GM12874 (cell line): ENCODE data around the gene EML5.

Experiments used
- CTCF ChIP-seq: IDR thresholded peaks from 2 replicates; pipeline ENCODE4 v1.5.1; 2011; ENCODE audit warnings: low read depth, mild to moderate bottlenecking, control low read depth, low read length, moderate library complexity; ENCODE audit not compliant: insufficient read depth

Gene EML5

GRCh38 chr14:88604212-88604611 is 188.5 kb downstream of the EML5 start:
- TF ChIP-seq CTCF: no peak

GRCh38 chr14:88599761-88600439 is 192.9 kb downstream of the EML5 start:
- TF ChIP-seq CTCF: no peak

- no peak for TF ChIP-seq CTCF
Observed at GRCh38 chr14:88599326-88599725, 193.4 kb downstream of the EML5 start.

- no peak for TF ChIP-seq CTCF
Observed at GRCh38 chr14:88598097-88598675, 194.6 kb downstream of the EML5 start.

- TF ChIP-seq CTCF: no peak
Observed at GRCh38 chr14:88597601-88598000, 195.2 kb downstream of the EML5 start.

- TF ChIP-seq CTCF: no peak
Observed at GRCh38 chr14:88597038-88597437, 195.7 kb downstream of the EML5 start.

- no peak for TF ChIP-seq CTCF
Observed at GRCh38 chr14:88592031-88592430, 200.7 kb downstream of the EML5 start.
